ENCODE measurements around the gene CTTNBP2.

GRCh38 chr7:117907049-117907640, 33.9 kb upstream of the CTTNBP2 start:
- TF ChIP-seq CTCF (IDR thresholded peaks at IDR 0.05; ENCODE audit: low read length), result no peak
- no peak for TF ChIP-seq EZH2phosphoT487 (IDR thresholded peaks at IDR 0.05; ENCODE audit: low read length)
